Vagina (tissue), 2 donors: Measurements from ENCODE around the gene CRLF3. TPM values are rescaled to one million over a fixed set of nuclear protein-coding genes. Genes with fewer than 3 reads are reported as not detected.

Experiments
- DNase-seq, 2 donors: peaks; one replicate each; pipeline ENCODE4 v3.0.0-alpha.2; 2017; ENCODE audit errors: extremely low spot score in 2 of 2
- H3K27ac ChIP-seq: fragments of 200-600 bp; sonication (generic); one replicate; pipeline ENCODE4 v1.5.1; 2019
- H3K27me3 ChIP-seq: fragments of 200-600 bp; sonication (generic); one replicate; pipeline ENCODE4 v1.5.1; 2019
- H3K36me3 ChIP-seq, 2 donors: fragments of 200-600 bp; sonication (generic); one replicate each; pipeline ENCODE4 v1.5.1; 2017 to 2019
- H3K4me1 ChIP-seq: fragments of 200-600 bp; sonication (generic); one replicate; pipeline ENCODE4 v1.5.1; 2019
- H3K4me3 ChIP-seq, 2 donors: fragments of 200-600 bp; sonication (generic); 1 replicate in 1 of 2; 2 replicates in 1 of 2; pipeline ENCODE4 v1.5.1; 2016 to 2019
- H3K9me3 ChIP-seq: fragments of 200-600 bp; sonication (generic); one replicate; pipeline ENCODE4 v1.5.1; 2019
- POLR2A ChIP-seq, 2 donors: fragments of 450-650 bp; IDR thresholded peaks; one replicate each; pipeline ENCODE4 v1.6.1; 2017; ENCODE audit warnings: antibody characterized with exemption in 2 of 2, mild to moderate bottlenecking in 2 of 2, moderate library complexity in 2 of 2
- POLR2AphosphoS5 ChIP-seq, 2 donors: sonication (generic); formaldehyde crosslinking; IDR thresholded peaks; one replicate each; pipeline ENCODE4 v1.9.0; 2017; ENCODE audit warnings: antibody characterized with exemption in 2 of 2, mild to moderate bottlenecking in 2 of 2, low read depth in 1 of 2; ENCODE audit not compliant: insufficient read depth in 1 of 2
- intact Hi-C: fragments of 100-400 bp; cut with DNase I; formaldehyde crosslinking; loops from one replicate; pipeline ENCODE4 v1.15.1; 2023
- total RNA-seq: library from RNA; depleted of rRNA; stranded (reverse); fragments of >200 nt; gene quantifications from one replicate; pipeline ENCODE4 v1.2.3, GENCODE V29; 2016
- TF ChIP-seq, protein P1 (sequence below), 3 experiments: fragments of 450-650 bp in 2 of 3; fragments of 200-600 bp in 1 of 3; sonication (generic) in 1 of 3; IDR thresholded peaks; one replicate each; pipeline ENCODE4 v1.5.1; 2017 to 2019; ENCODE audit warnings: antibody characterized with exemption in 3 of 3, mild to moderate bottlenecking in 2 of 3, moderate library complexity in 2 of 3

Gene CRLF3
- total RNA-seq, 1 donor from 2014 or later, result 13.3 TPM

DNA sequence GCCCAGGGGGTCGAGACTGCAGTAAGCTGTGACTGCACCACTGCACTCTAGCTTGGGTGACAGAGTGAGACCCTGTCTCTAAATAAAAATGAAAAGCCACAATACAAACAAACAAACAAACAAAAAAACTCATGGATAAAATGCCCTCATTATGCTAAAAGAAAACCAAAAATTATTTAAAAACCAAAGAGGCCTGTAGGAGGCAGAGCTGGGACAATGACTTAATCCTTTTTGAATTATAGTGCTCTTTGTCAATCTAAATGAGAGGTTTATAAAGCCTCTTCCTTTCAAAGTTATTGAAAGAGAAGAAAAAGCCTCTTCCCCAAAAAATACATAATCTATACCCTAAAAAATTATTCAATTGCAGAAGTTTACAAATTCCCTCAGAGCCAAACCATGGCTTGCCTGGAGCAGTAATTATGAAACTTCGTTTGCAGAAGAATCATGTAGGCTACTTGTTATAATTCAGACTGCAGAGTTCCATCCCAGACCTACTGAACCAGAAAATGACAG, 18.5 kb downstream of the CRLF3 start:
- intact Hi-C loops, result no loop called here
- no peaks in the 10 kb centered on the region for H3K4me1 ChIP-seq
- no peak overlapping the region for H3K4me3 ChIP-seq
- H3K36me3 ChIP-seq, result peaks cover 0 to 31% of the 10 kb centered on the region in 2 donors
- DNase-seq, result no peak
- no peak overlapping the region for H3K27ac ChIP-seq
- TF ChIP-seq POLR2A (IDR thresholded peaks at IDR 0.05), result no peak
- TF ChIP-seq POLR2AphosphoS5 (IDR thresholded peaks at IDR 0.05; ENCODE audit: insufficient read depth in 1 of 2, low read depth in 1 of 2), result no peak
- TF ChIP-seq, protein P1, sequence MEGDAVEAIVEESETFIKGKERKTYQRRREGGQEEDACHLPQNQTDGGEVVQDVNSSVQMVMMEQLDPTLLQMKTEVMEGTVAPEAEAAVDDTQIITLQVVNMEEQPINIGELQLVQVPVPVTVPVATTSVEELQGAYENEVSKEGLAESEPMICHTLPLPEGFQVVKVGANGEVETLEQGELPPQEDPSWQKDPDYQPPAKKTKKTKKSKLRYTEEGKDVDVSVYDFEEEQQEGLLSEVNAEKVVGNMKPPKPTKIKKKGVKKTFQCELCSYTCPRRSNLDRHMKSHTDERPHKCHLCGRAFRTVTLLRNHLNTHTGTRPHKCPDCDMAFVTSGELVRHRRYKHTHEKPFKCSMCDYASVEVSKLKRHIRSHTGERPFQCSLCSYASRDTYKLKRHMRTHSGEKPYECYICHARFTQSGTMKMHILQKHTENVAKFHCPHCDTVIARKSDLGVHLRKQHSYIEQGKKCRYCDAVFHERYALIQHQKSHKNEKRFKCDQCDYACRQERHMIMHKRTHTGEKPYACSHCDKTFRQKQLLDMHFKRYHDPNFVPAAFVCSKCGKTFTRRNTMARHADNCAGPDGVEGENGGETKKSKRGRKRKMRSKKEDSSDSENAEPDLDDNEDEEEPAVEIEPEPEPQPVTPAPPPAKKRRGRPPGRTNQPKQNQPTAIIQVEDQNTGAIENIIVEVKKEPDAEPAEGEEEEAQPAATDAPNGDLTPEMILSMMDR (IDR thresholded peaks at IDR 0.05), result no peak
- no peaks in the 10 kb centered on the region for H3K27me3 ChIP-seq
- H3K9me3 ChIP-seq, result no peaks in the 10 kb centered on the region

DNA sequence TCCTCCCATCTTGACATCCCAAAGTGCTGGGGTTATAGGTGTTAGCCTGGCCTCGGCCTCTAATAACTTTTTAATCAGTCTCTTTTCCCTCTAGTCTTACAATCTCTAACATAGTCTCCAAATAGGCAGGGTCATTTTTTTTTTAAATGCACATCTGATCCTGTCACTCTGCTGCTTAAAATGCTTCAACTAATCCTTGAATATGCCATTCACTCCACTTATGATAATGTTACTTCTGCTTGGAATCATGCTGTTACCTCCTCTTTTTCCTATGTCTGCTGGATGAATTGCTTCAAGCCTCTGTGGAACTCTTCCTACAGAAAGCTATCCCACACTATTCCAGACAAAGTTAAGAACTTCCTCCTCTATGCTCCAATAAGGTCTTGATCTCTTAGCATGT, 22.8 kb downstream of the CRLF3 start:
- DNase-seq, result no peak
- no peak overlapping the region for H3K27ac ChIP-seq
- H3K4me1 ChIP-seq, result no peaks in the 10 kb centered on the region
- TF ChIP-seq POLR2AphosphoS5 (IDR thresholded peaks at IDR 0.05; ENCODE audit: insufficient read depth in 1 of 2, low read depth in 1 of 2), result no peak
- TF ChIP-seq, protein P1 (IDR thresholded peaks at IDR 0.05), result no peak
- TF ChIP-seq POLR2A (IDR thresholded peaks at IDR 0.05), result no peak
- no peaks in the 10 kb centered on the region for H3K27me3 ChIP-seq
- intact Hi-C loops, result no loop called here
- H3K36me3 ChIP-seq, result peaks cover 0 to 48% of the 10 kb centered on the region in 2 donors
- no peaks in the 10 kb centered on the region for H3K9me3 ChIP-seq
- H3K4me3 ChIP-seq, result no peak overlapping the region

DNA sequence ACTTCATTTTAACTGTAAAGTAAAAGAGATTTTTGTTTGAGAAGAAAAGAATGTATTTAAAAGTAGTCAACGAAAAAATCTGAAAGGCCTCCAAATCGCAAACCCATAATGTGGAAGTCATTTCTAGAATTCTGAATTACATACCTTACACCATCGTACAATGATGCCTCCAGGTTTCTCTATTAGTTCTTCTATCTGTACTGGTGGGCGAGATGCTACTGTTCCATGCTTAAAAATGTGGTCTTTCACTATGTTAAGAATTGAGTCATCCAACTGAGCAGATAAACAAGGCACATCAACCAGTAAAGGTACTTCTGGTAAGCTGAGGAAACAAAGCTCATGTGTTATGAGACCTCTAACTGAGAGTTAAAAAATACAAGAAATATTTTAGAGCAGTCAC, 28.5 kb downstream of the CRLF3 start:
- Histone ChIP-seq H3K36me3 (peaks cover 0 to 64% of the 10 kb centered on the region in 2 donors), H3K9me3 (no peaks in the 10 kb centered on the region), H3K27me3 (no peaks in the 10 kb centered on the region), H3K27ac (no peak overlapping the region), H3K4me3 (no peak overlapping the region), H3K4me1 (no peaks in the 10 kb centered on the region)
- TF ChIP-seq POLR2A (IDR thresholded peaks at IDR 0.05) (no peak), POLR2AphosphoS5 (IDR thresholded peaks at IDR 0.05; ENCODE audit: insufficient read depth in 1 of 2, low read depth in 1 of 2) (no peak)
- TF ChIP-seq, protein P1 (IDR thresholded peaks at IDR 0.05), result no peak
- intact Hi-C loops, result no loop called here
- no peak for DNase-seq

DNA sequence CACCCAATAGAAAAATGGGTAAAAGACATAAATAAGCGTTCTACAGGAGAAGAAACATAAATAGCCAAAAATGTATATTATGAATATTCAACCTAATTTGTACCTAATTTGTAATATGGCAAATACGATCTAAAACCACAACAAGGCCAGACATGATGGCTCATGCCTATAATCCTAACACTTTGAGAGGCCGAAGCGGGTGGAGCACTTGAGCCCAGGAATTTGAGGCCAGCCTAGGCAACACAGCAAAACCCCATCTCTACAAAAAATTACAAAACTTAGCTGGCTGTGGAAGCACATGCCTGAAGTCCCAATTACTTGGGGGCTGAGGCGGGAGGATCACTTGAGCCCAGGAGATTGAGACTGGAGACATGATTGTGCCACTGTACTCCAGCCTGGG, 30.1 kb downstream of the CRLF3 start:
- intact Hi-C loops, result no loop called here
- Histone ChIP-seq H3K9me3 (no peaks in the 10 kb centered on the region), H3K4me1 (no peaks in the 10 kb centered on the region), H3K4me3 (no peak overlapping the region), H3K27ac (no peak overlapping the region), H3K36me3 (peaks cover 0 to 61% of the 10 kb centered on the region in 2 donors), H3K27me3 (no peaks in the 10 kb centered on the region)
- TF ChIP-seq POLR2AphosphoS5 (IDR thresholded peaks at IDR 0.05; ENCODE audit: insufficient read depth in 1 of 2, low read depth in 1 of 2) (no peak), POLR2A (IDR thresholded peaks at IDR 0.05) (no peak)
- TF ChIP-seq, protein P1 (IDR thresholded peaks at IDR 0.05), result no peak
- no peak for DNase-seq

DNA sequence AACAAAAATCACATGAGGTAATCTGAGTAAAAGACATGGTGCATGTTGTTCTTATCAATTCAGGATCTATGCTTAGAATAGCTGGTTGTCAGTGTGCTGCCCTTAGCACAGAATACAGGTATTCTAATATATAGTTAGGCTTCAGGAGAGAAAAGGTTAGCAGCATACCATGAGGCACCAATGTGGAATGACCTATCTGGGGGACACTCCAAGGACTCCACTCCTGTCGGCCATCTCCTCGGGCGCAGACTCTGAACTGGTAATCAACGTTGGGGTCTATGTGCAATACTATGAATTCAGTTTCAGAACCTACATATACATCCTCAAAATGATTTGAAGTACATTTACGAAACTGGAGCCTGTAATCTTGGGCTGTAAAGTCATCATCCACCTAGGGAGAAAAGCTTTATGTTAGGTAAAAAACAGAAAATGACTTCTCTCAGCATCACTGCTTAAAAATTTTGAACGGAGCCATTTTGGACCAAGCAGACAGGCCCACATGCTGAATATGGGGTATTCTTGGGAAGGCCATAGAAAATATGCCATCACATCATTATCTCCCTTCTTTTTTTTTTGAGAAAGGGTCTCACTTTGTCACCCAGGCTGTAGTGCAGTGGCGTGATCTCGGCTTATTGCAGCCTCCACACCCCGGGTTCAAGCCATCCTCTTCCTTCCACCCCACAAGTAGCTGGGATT, 31.1 kb downstream of the CRLF3 start:
- Histone ChIP-seq H3K27me3 (no peaks in the 10 kb centered on the region), H3K27ac (no peak overlapping the region), H3K4me1 (no peaks in the 10 kb centered on the region), H3K9me3 (no peaks in the 10 kb centered on the region), H3K36me3 (peaks cover 0 to 61% of the 10 kb centered on the region in 2 donors), H3K4me3 (no peak overlapping the region)
- TF ChIP-seq POLR2AphosphoS5 (IDR thresholded peaks at IDR 0.05; ENCODE audit: insufficient read depth in 1 of 2, low read depth in 1 of 2), result no peak
- TF ChIP-seq, protein P1 (IDR thresholded peaks at IDR 0.05), result no peak
- no peak for TF ChIP-seq POLR2A (IDR thresholded peaks at IDR 0.05)
- DNase-seq, result no peak
- intact Hi-C loops, result no loop called here
